Measurements from ENCODE around the gene LRRC71. TPM values are rescaled to one million over a fixed set of nuclear protein-coding genes. Genes with fewer than 3 reads are reported as not detected.

Gene LRRC71
- total RNA-seq, 1 donor: 0.36 TPM

DNA sequence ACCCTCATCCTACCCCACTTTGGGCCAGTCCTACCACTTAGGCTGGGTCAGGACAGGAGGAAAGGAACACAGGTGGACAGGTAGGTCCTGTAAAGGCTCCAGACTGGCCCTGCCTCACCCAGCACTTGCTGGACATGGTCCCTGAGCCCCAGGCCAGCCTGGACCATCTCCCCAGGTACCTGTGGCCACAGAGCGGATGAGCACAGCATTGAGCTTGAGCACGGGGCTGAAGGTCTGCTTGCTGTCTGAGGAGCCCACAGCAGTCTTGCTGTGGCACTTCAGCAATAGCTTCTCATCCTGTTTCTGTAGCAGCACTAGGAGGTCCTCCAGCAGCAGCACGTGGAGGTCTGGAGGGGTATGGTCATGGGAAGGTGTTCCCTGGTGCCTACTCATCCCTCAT is 23.3 kb downstream of the LRRC71 start:
- H2AFZ ChIP-seq (ENCODE audit: low read length): no peak overlapping the region
- DNase-seq (ENCODE audit: insufficient read length, low spot score, missing footprints): no peak
- no peak overlapping the region for H3K27ac ChIP-seq (ENCODE audit: low read depth, low read length)
- H3K4me2 ChIP-seq (ENCODE audit: insufficient read depth, low read length): no peak overlapping the region
- H3K36me3 ChIP-seq (ENCODE audit: insufficient read depth, low read length): peaks cover 85% of the 10 kb centered on the region
- no peaks in the 10 kb centered on the region for H3K4me1 ChIP-seq (ENCODE audit: insufficient read depth, low read length)
- no peaks in the 10 kb centered on the region for H4K20me1 ChIP-seq (ENCODE audit: insufficient read depth, low read length)
- no peaks in the 10 kb centered on the region for H3K9me3 ChIP-seq (ENCODE audit: low read depth, low read length)
- no peaks in the 10 kb centered on the region for H3K27me3 ChIP-seq (ENCODE audit: insufficient read depth, low read length)
- H3K79me2 ChIP-seq (ENCODE audit: insufficient read depth, low read length): no peaks in the 10 kb centered on the region
- no peak overlapping the region for H3K4me3 ChIP-seq (ENCODE audit: insufficient read depth, low read length)
- no peak for TF ChIP-seq CTCF (IDR thresholded peaks at IDR 0.05; ENCODE audit: extremely low read depth, low read depth, low read length)

DNA sequence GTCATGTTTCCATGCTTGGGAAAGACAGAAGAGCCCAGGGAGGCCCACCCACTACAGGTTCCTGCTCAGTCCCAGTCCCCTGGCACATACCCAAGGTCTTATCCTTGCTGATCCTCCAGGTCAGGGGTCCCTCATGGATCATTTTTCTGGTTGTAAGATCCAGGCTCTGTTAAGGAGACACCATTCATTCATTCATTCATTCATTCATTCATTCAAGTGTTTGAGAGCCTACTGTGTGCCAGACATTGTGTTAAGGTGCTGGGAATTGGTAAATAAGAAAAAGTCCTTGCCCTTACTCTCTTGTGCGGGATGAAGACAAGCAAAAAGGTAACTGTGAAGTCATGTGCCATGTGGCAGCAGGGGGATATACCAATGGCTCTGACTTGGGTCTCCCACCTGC is 23.8 kb downstream of the LRRC71 start:
- H2AFZ ChIP-seq (ENCODE audit: low read length): no peak overlapping the region
- H3K27ac ChIP-seq (ENCODE audit: low read depth, low read length): no peak overlapping the region
- peaks cover 85% of the 10 kb centered on the region for H3K36me3 ChIP-seq (ENCODE audit: insufficient read depth, low read length)
- no peaks in the 10 kb centered on the region for H4K20me1 ChIP-seq (ENCODE audit: insufficient read depth, low read length)
- no peak for TF ChIP-seq CTCF (IDR thresholded peaks at IDR 0.05; ENCODE audit: extremely low read depth, low read depth, low read length)
- no peaks in the 10 kb centered on the region for H3K27me3 ChIP-seq (ENCODE audit: insufficient read depth, low read length)
- no peak overlapping the region for H3K4me2 ChIP-seq (ENCODE audit: insufficient read depth, low read length)
- no peak for DNase-seq (ENCODE audit: insufficient read length, low spot score, missing footprints)
- no peaks in the 10 kb centered on the region for H3K4me1 ChIP-seq (ENCODE audit: insufficient read depth, low read length)
- H3K9me3 ChIP-seq (ENCODE audit: low read depth, low read length): no peaks in the 10 kb centered on the region
- H3K79me2 ChIP-seq (ENCODE audit: insufficient read depth, low read length): no peaks in the 10 kb centered on the region
- no peak overlapping the region for H3K4me3 ChIP-seq (ENCODE audit: insufficient read depth, low read length)

DNA sequence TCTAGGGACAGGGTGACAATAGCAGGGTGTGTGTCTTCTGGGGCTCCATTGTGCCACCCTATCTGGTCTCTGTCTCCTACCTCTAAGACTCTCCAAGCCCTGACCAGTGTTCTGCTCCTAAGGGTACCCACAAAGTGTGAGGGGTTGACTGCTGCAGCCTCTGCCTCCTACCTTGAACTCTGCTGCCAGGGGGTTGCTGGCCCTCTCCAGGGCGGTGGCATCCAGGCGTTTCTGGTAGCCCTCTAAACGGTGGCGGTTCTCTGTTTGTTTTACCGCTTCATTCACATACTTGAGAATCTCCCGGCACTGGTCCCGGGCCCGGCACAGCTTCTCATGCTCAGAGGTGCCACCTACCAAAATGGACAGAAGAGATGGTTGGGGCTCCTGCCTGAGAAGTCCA is 24.4 kb downstream of the LRRC71 start:
- no peak overlapping the region for H3K4me2 ChIP-seq (ENCODE audit: insufficient read depth, low read length)
- no peaks in the 10 kb centered on the region for H3K27me3 ChIP-seq (ENCODE audit: insufficient read depth, low read length)
- no peak overlapping the region for H3K27ac ChIP-seq (ENCODE audit: low read depth, low read length)
- H3K9me3 ChIP-seq (ENCODE audit: low read depth, low read length): no peaks in the 10 kb centered on the region
- no peak for DNase-seq (ENCODE audit: insufficient read length, low spot score, missing footprints)
- peaks cover 84% of the 10 kb centered on the region for H3K36me3 ChIP-seq (ENCODE audit: insufficient read depth, low read length)
- no peaks in the 10 kb centered on the region for H3K79me2 ChIP-seq (ENCODE audit: insufficient read depth, low read length)
- TF ChIP-seq CTCF (IDR thresholded peaks at IDR 0.05; ENCODE audit: extremely low read depth, low read depth, low read length): no peak
- H3K4me1 ChIP-seq (ENCODE audit: insufficient read depth, low read length): no peaks in the 10 kb centered on the region
- H4K20me1 ChIP-seq (ENCODE audit: insufficient read depth, low read length): no peaks in the 10 kb centered on the region
- H2AFZ ChIP-seq (ENCODE audit: low read length): no peak overlapping the region
- no peak overlapping the region for H3K4me3 ChIP-seq (ENCODE audit: insufficient read depth, low read length)

GRCh38 chr1:156945881-156946661 is 25.6 kb downstream of the LRRC71 start:
- Histone ChIP-seq H3K9me3 (ENCODE audit: low read depth, low read length) (no peaks in the 10 kb centered on the region), H3K36me3 (ENCODE audit: insufficient read depth, low read length) (peaks cover 74% of the 10 kb centered on the region), H3K4me3 (ENCODE audit: insufficient read depth, low read length) (no peak overlapping the region), H3K79me2 (ENCODE audit: insufficient read depth, low read length) (no peaks in the 10 kb centered on the region), H4K20me1 (ENCODE audit: insufficient read depth, low read length) (no peaks in the 10 kb centered on the region), H3K4me2 (ENCODE audit: insufficient read depth, low read length) (no peak overlapping the region), H3K27me3 (ENCODE audit: insufficient read depth, low read length) (no peaks in the 10 kb centered on the region), H2AFZ (ENCODE audit: low read length) (no peak overlapping the region), H3K27ac (ENCODE audit: low read depth, low read length) (no peak overlapping the region), H3K4me1 (ENCODE audit: insufficient read depth, low read length) (no peaks in the 10 kb centered on the region)
- no peak for TF ChIP-seq CTCF (IDR thresholded peaks at IDR 0.05; ENCODE audit: extremely low read depth, low read depth, low read length)
- DNase-seq (ENCODE audit: insufficient read length, low spot score, missing footprints): no peak

Measured in osteoblast (primary cell).